Peyer's patch (tissue), 4 donors: ENCODE results near the gene POLR2C.
A peak's percentile ranks its signal among the peaks of the same experiment; 100 is the strongest.

Source experiments
- POLR2A ChIP-seq, 2 donors: fragments of 450-650 bp; IDR thresholded peaks; one replicate each; pipeline ENCODE4 v1.5.1; 2017; ENCODE audit warnings: antibody characterized with exemption in 2 of 2, mild to moderate bottlenecking in 2 of 2, moderate library complexity in 2 of 2
- TF ChIP-seq, protein P1 (sequence below), 6 experiments: fragments of 450-650 bp in 4 of 6; fragments of 200-600 bp in 2 of 6; sonication (generic) in 1 of 6; IDR thresholded peaks; one replicate each; pipeline ENCODE4 v1.5.1; 2017 to 2019; ENCODE audit warnings: antibody characterized with exemption in 6 of 6, mild to moderate bottlenecking in 3 of 6, moderate library complexity in 1 of 6

DNA sequence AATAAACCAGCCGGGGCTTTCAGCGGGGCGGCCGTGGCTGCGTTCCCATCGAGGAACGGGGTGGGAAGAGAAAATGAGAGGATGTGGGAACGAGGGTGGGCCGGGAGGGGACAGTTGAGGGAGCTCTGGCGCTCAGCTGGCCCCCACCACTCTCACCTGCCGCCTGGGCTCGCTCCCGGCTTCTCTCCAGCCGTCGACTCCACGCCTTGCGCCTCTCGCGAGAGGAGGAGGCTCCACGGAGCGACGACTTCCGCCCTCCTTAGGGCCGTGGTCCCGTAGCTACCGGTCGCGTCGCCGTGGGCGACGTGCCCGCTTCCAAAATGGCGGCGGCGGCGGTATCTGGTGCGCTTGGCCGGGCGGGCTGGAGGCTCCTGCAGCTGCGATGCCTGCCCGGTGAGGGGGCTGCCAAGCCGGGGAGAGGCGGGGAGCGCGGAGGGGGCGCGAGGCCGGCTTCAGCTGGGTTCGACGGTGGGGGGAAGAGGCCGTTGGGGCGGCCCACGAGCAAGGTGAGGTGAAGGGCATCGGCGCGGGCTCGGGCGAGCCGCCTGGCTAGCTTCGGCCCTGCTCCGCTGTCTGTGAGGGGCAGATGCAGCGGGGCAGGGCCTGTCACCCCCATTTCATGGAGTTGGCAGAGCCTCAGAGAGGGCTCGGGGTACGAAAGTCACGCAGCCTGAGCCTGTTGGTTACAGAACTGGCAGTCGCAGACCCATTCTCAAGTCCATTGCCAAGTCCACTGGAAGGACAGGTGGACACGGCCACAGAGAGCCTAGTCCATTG is 15.1 kb upstream of the POLR2C start, which contains the start of the genes CIAPIN1 and COQ9:
- TF ChIP-seq, protein P1, sequence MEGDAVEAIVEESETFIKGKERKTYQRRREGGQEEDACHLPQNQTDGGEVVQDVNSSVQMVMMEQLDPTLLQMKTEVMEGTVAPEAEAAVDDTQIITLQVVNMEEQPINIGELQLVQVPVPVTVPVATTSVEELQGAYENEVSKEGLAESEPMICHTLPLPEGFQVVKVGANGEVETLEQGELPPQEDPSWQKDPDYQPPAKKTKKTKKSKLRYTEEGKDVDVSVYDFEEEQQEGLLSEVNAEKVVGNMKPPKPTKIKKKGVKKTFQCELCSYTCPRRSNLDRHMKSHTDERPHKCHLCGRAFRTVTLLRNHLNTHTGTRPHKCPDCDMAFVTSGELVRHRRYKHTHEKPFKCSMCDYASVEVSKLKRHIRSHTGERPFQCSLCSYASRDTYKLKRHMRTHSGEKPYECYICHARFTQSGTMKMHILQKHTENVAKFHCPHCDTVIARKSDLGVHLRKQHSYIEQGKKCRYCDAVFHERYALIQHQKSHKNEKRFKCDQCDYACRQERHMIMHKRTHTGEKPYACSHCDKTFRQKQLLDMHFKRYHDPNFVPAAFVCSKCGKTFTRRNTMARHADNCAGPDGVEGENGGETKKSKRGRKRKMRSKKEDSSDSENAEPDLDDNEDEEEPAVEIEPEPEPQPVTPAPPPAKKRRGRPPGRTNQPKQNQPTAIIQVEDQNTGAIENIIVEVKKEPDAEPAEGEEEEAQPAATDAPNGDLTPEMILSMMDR (IDR thresholded peaks at IDR 0.05): no peak
- TF ChIP-seq POLR2A (IDR thresholded peaks at IDR 0.05): peak; percentile 88 to 91
